HepG2 (cell line): ENCODE results near the gene LRRC28.

Experiments
- CTCF ChIP-seq: sonication (generic); formaldehyde crosslinking; IDR thresholded peaks from 2 replicates; pipeline ENCODE4 v1.5.0; 2020; ENCODE audit warnings: mild to moderate bottlenecking, missing genetic modification reagents, moderate library complexity
- KLF16 ChIP-seq, 2 experiments: sonication (generic) in 1 of 2; formaldehyde crosslinking in 1 of 2; IDR thresholded peaks; 2 replicates each; pipeline versions ENCODE4 v1.6.1 to v1.8.0; 2016 to 2023; ENCODE audit warnings: missing genetic modification reagents in 2 of 2, missing compliant biosample characterization in 1 of 2
- MXI1 ChIP-seq: IDR thresholded peaks from 3 replicates; pipeline ENCODE4 v1.6.1; 2012; ENCODE audit warnings: low read depth, low read length, inconsistent platforms, borderline replicate concordance
- NONO ChIP-seq, 2 experiments: fragments of 450-650 bp in 1 of 2; sonication (generic) in 1 of 2; formaldehyde crosslinking in 1 of 2; IDR thresholded peaks in 1 of 2; conservative IDR thresholded peaks in 1 of 2; 2 replicates each; pipeline versions ENCODE4 v1.6.1 to v1.8.0; 2017 to 2022; ENCODE audit warnings: mild to moderate bottlenecking in 1 of 2, missing genetic modification reagents in 1 of 2, moderate library complexity in 1 of 2
- REST ChIP-seq, 2 experiments: IDR thresholded peaks; 2 replicates each; pipeline ENCODE4 v1.6.1; 2011 to 2012; ENCODE audit warnings: low read length in 2 of 2, borderline replicate concordance in 1 of 2, low read depth in 1 of 2, mild to moderate bottlenecking in 1 of 2, moderate library complexity in 1 of 2
- TCF7L2 ChIP-seq: IDR thresholded peaks from 2 replicates; pipeline ENCODE4 v1.6.1; 2011; ENCODE audit warnings: mild to moderate bottlenecking, low read depth, low read length, moderate library complexity
- TFAP4 ChIP-seq: sonication (generic); IDR thresholded peaks from 2 replicates; pipeline ENCODE4 v1.6.1; 2016; ENCODE audit warnings: low read depth, borderline replicate concordance
- TRIM24 ChIP-seq: sonication (generic); formaldehyde crosslinking; IDR thresholded peaks from 2 replicates; pipeline ENCODE4 v1.8.0; 2022; ENCODE audit warnings: mild to moderate bottlenecking, missing genetic modification reagents
- ZBTB7A ChIP-seq: sonication (generic); formaldehyde crosslinking; IDR thresholded peaks from 2 replicates; pipeline ENCODE4 v1.8.0; 2022; ENCODE audit warnings: mild to moderate bottlenecking, missing genetic modification reagents
- ZFAT ChIP-seq: sonication (generic); formaldehyde crosslinking; conservative IDR thresholded peaks from 2 replicates; pipeline ENCODE4 v1.8.1; 2023; ENCODE audit warnings: missing genetic modification reagents, inconsistent platforms
- ZFP36 ChIP-seq: fragments of 150-350 bp; IDR thresholded peaks from 2 replicates; pipeline ENCODE4 v1.6.1; 2018; ENCODE audit warnings: borderline replicate concordance, low read length, low read depth; ENCODE audit not compliant: partially characterized antibody

GRCh38 chr15:99291643-99292042 is 40.4 kb downstream of the LRRC28 start:
- TF ChIP-seq TFAP4 (no peak), REST (IDR thresholded peaks at IDR 0.05; ENCODE audit: borderline replicate concordance in 1 of 2, low read depth in 1 of 2, low read length in 2 of 2) (no peak), NONO (IDR thresholded peaks at IDR 0.05) (no peak), NONO (CRISPR knock-in tag; conservative IDR thresholded peaks at IDR 0.05) (no peak), ZFP36 (no peak), TRIM24 (CRISPR knock-in tag) (no peak), TCF7L2 (no peak), KLF16 (CRISPR knock-in tag; IDR thresholded peaks at IDR 0.05) (no peak), CTCF (CRISPR knock-in tag) (no peak), ZBTB7A (no peak), MXI1 (no peak), ZFAT (no peak)
